GM18907 (cell line): Measurements from ENCODE around the gene ABLIM3.
A peak's percentile ranks its signal among the peaks of the same experiment; 100 is the strongest.

Source experiments
- ATAC-seq: cut with Tn5 transposase; IDR thresholded peaks from one replicate; pipeline ENCODE4 v1.9.1; 2021; ENCODE audit warnings: mild to moderate bottlenecking, moderate library complexity; ENCODE audit not compliant: unreplicated experiment

The ABLIM3 gene

DNA sequence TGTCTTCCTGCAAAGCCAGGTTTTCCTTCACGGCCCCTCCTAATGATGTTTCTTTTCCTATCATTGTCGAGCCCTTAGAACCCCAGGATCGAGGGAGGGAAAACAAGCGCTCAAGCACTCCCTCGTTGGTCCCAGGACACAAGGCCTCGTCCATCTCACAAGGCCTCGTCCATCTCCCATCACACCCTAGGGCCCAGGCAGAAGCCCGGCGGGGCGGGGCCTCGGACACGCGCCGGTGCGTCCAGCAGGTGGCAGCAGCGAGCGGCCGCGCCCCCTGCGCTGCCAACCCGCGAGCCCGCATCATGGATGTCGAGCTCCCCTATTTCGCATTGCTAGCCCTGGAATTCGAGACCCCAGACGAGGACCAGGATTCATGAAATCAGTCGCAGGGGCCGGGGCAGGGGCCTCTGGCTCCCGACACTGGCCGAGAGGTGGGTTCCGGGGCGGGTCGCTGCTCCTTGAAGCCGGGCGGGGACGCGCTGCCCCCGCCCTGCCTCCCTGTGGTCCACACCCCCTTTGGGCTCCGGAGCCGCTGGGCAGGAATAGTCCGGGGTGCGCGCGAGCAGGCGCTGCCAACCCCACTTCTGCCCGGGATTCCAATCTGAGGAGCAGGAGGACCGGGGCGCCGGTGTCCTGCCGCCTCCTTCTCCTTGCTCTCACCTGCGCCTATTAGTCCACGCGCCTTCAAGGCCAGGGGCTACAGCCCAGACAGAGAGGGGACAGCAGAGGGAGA, at the start of gene ABLIM3:
TSS of gene ABLIM3 (plus strand) at position 270 of the 733 bp plus-strand sequence. CDS start 603 bp downstream, outside the sequence.
- peak; percentile 94 for ATAC-seq

DNA sequence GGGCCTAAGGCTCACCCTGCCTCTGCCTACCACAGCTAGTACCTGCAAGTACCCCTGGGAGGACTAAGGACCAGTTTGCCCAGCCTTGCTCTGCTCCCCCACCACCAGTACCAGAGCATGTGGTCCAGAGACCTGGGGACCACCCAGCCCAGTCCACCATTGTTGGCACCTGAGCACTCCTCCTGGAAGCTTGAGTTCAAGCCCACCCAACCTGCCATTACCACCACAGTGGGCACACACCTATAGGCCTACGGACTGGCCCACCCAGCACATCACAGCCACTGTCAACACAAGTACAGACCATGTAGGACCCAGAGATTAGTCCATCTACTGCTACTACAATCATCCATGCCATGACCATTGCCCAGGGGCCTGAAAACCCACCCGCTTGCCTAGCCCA, 47.7 kb upstream of the ABLIM3 start:
- ATAC-seq = no peak

DNA sequence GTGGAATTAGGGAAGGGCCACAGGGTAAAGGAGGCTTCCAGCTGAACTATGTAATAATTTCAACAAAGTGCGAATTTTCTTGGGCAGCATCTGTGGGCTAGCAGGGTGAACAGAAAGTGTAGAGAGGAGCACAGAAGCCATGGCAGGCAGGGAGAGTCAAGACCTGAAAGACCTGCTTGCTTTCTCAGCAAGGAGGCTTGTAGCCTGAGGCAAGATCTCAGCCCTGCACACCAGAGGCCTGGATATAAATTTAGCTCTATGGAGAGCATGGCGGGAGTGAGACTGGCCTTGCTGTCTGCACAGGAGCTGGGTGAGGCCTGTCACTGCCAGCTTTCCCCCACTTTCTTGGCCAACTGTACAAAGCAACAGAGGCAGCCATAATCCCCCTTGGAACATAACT, 46.3 kb upstream of the ABLIM3 start:
- no peak for ATAC-seq

DNA sequence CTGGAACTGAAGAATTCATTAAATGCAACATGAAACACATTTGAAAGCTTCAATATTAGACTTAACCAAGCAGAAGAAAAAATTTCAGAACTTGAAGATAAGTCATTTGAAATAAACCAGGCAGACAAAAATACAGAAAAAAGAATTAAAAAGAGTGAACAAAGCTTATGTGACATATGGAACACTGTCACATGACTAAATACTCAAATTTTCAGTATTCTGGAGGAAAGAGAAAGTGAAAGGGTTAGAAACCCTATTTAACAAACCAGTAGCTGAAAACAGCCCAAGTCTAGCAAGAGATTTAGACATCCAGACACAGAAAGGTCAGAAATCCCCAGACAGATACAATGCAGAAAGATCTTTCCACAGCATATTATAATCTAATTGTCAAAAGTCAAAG, 41.4 kb upstream of the ABLIM3 start:
- no peak for ATAC-seq

DNA sequence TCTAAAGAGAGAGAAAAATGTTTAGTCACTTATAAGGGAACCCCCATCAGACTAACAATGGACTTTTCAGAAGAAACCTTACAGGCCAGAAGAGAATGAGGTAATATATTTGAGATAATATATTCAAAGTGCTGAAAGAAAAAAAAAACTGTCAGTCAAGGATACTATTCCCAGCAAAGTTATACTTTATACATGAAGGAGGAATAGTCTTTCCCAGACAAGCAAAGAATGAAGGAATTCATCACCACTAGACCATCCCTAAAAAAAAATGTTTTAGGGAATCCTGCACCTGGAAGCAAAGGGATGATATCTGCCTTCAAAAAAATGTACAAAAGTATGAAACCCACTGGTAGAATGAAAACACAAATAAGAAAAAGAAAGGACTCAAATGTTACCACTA, 41.0 kb upstream of the ABLIM3 start:
- no peak for ATAC-seq

DNA sequence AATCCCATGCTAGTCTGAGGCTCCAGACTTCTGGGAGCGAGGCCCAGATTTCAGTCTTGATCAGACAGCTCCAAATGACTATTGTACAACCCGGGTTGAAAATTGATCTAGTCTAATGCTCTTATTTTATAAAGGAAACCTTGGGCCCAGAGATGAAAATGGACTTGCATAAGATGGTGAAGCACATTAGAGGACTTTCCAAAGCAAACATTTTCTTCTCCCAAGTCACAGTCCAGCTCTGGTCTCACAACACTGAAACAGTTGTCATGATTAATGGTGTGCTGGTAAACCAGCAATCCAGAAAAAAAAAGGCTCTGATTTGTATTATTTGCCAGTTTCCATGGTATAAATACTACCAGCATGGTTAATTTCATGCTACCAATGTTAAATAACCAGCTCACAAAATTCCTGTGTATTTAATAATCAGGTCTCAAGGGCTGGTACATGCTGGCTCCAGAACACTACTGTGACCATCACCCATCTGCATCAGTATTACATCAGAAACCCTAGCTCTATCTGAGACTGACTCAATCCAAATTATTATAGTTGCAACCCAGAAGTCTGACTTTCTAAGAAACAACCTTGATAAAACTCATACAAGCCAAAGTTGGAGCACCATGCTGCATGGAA, 32.5 kb upstream of the ABLIM3 start:
- ATAC-seq = no peak

DNA sequence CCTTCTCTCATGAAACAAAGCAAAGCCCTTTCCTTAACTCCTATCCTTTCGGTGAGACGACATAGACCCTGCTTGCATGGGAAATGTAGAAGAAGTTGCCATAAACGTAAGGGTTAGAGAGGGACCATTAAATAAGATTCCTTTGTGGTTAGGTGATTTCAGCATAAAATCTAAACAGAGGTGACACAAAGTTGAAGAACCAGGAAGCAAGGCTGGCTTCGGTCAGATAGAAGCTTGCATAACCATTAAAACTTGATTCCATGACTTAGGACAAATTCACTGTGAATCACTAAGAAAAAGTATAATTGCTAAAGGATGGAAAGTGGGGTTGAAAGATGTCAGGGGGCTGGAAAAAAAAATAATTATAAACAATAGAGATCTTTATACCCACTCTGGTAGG, 30.9 kb upstream of the ABLIM3 start:
- no peak for ATAC-seq

DNA sequence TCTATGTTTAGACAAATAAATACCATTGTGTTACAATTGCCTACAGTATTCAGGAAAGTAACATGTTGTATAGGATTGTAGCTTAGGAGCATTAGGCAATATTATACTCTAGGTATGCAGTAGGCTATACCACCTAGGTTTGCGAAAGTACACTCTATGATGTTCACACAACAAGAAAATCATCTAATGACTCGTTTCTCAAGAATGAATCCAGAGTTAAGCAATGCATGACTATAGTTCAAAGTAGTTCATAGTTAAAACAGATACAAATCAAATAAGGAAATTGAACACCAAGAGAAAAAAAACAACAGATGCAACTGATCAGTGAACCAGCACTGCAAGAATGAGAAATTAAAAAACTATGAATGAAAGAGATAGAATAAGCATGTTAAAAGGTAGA, 27.6 kb upstream of the ABLIM3 start:
- no peak for ATAC-seq

DNA sequence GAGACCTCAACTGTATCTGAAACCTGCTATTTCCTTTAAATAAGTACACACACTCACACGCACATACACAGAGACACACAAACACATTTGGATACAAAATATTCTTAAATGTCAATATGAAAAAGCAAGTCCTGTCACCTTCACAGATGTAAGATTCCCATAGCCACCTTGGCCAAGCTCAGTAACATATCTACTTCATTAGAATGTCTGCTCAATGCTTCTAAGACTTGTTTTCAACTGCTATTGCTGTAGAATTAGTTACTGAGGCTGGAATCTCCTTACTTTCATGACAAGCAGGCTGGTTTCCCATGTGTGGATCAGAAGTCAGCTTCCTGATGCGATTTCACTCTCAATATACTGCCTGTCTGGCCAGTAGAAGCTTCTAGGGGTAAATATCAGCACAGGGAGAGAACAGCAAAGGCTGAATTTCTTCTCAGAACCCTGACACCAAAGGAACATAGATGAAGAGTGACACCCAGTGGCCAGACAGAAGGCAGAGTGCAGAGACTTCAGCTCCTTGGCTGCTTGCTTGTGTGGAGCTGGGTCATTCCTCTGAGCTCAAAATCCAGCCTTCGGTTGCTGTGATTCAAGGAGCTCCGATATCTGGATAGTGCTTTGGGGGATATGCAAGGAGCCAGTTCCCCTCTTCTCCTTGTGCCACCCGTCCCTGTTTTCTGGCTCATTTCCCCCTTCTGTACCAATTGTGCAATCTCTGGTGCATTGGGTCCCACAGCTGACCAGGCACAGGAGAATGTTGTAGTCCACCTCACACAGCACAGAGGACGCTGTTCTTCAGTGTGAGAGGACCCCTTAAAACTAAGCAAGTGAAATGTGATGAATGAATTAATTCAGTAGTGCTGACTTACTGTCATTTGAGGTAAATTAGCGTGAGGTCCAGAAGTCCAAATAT, 26.6 kb upstream of the ABLIM3 start:
- peak; percentile 85 for ATAC-seq

DNA sequence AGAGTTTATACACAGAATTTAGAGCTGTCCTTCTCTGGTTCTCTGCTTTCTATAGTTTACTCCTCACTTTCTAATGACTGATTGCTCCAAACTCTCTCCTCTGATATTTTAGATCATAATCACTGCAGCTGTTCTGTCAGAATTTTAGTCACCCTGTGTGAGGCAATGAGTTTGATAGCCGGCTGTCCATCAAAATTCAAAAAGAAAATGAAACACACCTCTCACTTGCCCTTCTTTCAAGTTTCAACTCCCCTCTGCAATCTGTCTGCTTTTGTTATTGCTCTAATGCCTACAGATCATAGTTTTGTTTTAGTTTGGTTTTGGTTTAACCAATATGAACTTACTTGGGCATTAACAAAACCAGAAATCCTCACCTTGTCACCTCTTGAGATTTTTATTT, 23.3 kb upstream of the ABLIM3 start:
- ATAC-seq = peak; percentile 81

DNA sequence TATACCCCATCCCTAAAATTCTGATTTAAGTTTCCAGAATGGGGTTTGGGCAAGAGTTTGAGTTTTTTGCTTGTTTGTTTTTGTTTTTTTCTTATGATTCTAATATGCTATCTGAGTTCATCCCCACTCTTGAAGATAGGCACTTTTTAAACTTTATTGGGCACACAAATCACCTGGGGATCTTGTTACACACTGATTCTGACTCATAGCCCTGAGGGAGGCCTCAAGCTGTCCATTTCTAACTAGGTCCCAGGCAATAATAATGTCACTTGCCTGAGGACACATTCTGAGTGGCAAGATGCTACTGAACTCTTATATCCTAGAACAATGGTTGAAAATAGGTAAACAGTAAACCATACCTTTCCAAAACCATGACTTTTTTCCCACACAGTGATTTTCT, 22.8 kb upstream of the ABLIM3 start:
- no peak for ATAC-seq

DNA sequence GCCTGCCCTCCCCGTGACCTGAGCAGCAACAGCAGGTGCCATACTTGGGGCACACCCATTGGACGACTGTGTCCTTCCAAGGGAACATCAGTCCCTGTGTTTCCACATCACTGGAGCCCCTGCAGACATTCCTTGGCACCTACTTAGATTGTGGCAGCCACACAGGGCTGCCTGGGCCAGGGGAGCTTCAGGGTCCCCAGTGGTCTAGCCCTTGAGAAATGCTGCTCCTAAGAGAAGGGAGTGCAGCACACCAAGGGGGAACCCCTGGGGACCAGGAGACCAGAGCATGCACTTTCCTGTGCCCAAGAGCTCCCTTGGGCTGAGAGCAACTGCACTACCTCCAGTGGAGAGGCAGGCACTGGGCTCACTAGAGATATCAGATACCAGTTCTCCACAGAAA, 20.1 kb upstream of the ABLIM3 start:
- ATAC-seq = no peak

DNA sequence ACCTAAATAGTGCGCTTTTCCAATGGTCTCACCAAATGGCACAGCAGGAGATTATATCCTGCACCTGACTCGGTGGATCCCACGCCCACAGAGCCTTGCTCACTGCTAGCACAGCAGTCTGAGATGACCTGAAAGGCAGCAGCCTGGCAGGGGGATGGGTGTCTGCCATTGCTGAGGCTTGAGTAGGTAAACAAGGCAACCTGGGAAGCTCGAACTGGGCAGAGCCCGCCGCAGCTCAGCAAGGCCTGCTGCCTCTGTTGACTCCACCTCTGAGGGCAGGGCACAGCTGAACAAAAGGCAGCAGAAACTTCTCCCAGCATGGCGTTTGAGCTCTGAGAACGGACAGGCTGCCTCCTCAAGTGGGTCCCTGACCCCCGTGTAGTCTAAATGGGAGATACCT, 18.1 kb upstream of the ABLIM3 start:
- ATAC-seq = no peak

DNA sequence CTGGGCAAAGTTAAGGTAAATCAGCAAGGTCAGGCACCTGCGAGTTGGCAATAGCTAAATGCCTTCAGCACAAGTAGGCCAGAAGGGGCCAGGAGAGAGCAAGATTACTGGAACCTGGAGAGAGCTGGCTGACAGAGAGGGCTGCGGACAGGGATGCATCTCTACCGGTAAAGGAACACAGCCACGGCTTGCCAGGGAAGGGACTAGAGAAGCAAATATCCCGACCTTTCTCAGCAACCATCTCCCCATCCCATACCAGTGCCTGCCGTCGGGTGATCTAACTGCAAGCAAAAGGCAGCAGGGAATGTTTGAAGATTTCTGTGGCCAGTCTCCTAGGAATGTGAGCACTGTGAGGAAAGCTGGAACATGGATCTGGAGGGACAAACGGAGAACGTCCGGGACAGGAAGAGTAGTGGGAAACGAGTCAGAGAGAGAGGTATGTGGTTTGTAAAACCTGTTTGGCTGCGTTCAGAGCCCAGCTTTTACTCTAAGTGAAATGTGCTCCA, 15.9 kb upstream of the ABLIM3 start:
- ATAC-seq = no peak

DNA sequence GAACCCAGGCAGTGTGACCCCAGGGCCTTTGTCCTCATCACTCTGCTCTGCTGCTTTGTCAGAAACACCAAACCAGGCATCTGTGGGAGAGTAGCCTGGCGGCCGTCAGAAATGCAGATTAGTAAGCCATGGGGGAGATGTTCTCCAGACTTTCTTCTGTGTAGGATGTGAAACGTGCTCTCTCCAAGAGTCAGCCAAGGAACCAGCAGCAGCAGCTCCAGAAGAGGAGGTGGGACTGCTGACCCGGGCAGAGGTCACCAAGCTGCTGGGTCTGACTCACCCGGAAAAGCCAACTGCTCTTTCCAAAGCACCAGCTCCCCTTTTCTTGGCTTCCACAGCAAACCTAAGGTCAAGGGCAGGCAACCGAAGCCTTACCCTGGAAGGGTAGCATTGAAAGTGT, 14.4 kb upstream of the ABLIM3 start:
- ATAC-seq = no peak

DNA sequence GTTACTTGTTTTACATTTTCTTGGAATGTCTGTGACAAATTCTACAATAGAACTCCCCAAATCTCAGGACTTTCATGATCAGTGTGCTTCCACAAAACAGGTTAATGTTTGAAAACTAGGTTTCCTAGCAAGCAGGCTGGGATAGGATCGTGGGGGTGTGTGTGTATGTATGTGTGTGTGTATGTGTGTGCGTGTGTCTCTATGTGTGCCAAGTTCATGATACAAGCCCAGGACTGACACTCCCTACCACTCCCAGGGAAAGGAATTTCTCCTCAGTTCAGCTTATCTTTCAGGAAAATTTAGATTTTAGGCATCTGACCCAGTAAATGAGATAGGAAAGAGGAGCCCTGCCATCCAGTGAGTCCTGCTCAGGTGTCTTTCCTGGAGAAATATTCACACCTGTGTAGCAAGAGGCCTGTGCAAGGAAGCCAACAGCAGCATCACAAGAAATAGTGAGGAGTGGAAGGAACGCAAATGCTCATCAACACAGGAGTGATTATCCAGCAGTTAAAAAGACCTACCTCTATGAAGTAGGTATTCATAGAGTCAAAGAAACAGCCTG, 13.8 kb upstream of the ABLIM3 start:
- no peak for ATAC-seq

DNA sequence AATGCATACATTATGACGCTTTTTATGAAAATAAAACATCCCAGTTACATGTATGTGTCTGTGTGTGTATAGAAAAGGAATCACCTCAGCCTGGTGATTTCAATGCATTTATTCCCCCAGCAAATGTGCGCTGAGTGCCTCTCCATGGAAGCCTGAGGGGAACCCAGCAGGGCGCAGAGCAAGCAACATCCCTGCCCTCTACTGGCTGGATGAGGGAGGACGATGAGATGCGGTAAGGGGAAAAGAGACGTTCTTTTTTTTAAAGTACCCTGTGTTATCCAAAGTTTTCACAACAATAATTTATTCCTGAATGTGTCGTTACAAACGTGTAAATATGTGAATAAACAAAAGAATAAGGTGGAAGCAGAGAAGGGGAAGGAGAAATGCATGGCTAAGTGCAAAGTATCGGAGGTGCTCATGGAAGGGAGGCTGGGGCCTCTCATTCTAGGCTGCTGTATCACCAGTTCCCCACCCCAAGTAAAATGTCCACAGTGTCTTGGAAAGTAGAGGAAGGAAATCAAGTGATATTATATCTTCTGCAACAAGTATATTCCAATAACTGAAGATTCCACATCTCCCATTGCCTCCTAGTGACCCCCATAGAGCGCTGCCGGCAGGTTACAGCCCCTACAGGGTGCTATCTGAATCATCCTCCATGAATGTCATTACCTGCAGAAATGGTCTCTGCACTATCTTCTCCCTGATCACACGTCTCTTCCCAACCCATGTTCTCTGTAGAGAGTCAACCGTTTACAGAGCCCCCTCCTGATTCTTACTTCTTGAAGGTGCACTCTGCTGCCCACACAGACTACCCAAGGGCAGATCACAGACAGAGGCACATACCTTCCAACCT, 13.0 kb upstream of the ABLIM3 start:
- no peak for ATAC-seq

DNA sequence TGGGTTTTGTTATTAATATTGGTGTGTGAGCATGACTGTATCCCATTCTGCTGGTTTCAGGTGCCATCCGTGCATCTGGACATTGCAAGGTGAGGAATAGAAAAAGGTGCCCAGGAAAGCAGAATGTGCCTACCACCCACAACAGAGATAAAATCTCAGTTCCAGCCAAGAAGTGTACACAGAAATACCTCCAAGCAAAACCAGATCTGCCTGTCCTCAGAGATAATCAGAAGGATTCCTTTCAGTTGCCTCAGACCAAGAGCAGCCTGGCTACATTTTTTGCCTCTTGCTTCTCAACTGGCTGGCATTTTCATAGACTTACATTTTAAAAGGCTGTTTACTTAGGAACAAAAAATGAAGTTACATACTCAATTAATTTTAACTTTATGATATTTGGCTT, 12.1 kb upstream of the ABLIM3 start:
- no peak for ATAC-seq

DNA sequence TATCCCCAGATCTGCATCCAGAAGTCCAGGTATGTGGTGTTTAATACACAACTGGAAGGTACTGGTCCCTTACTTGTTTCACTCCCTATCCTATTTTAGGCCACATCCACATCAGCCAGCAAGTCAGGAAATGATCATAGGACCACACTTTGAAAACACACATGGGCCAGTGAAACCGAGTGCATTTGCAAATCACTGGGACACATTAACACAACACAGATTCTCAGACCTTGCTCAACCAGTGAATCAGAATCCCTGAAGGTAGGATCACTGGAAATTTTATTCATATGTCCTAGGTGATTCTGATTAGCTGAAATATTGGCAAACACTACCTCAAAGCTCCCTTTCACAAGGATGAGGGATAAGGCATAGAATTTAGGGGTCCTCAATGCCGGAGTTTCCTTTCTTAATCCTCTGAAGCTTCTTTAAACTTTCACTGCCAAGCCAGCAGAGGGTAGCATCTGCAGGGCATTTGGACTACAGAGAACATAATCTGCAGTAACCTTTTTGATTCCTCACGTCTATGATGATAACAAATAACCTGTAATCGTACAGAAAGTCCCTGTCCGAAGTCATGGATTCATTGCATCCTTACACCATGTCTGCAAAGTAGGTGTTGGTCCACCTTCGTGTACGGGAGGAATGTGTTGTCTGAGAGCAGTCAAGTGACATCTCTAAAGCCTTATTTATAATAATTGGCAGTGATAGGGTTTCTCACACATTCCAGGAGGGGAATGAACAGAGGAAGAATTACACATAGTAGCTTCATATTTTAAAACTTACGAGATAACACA, 11.0 kb upstream of the ABLIM3 start:
- ATAC-seq = no peak

DNA sequence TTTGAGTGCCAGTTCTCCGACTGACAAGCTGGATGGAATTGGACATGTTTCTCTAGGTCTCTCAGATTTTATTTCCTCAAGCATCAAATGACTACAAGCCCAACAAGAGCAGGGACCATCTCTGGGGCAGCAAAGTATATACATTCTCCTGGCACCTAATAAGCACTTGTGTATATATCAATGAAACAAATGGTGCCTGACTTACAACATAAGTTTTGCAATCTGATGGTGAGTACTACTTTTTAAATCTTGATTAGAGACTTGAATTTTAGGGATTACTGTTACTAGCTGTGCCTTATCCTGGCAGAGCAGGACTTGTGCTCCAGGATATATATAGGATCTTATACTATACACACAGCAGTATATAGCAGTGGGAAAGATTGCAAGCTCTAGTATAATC, 8.8 kb upstream of the ABLIM3 start:
- no peak for ATAC-seq
